ENCODE data around the gene UGT1A4.

Gene UGT1A4

DNA sequence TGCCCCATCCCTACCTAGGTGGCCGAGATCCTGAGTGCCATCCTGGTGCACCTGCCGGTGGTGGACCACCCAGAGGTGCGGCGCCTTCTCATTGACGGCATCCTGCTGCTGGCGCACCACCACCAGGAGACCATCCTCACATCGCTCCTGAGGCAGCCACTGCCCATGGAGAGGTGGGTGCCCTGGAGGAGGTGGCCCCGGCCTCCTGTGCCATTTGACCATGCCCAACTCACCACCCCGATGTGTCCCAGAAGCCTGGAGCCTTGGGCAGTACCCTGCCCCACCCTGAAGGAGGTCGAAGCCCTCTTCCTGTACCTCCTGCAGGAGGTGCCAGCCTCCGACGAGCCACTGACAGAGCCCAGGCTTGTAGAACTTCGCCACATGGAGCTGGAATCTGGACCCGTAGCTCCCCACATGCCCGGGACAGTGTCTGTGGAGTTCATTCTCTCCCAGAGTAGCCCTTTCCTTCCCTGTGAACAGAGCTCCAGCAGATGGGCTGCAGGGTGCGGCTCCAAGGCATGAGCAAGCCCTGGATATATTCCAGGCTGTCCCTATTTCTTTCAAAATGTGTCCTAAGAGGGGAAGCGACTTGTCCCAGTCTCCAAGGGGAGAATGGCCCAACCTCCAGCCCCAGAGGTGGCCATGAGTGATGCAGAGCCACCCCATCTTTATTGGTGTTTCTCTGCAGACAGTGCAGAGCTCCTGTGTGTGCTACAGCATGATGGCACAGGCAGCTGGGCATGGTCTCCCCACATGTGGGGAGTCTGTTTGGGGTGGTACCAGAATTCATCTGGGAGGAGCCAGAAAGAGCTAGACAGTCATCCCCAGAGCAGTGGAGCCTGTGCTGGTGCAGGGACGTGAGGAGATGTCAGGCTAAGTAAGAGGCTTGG, 101.6 kb downstream of the UGT1A4 start:
- no peak for TF ChIP-seq CTCF (IDR thresholded peaks at IDR 0.05; ENCODE audit: control insufficient read depth, extremely low read depth, insufficient read depth)
- no peak overlapping the region for H3K4me3 ChIP-seq (ENCODE audit: low read depth, low read length)
- no peak for DNase-seq (ENCODE audit: low read depth)

DNA sequence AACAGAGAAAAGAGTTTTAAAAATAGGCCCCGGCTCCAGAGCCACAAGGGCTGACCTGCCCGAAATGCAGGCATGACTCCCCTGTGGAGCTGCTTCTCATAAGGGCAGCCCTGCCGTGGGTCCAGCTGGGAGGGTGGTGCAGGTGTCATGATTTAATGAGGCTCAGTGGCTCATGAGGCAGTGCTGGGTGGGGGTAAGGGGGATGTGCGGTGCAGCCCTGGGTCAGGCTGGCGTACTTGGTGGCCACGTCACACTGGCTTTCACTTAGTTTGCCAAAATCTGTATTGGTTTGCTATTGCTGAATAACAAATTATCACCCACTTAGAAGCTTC, 102.2 kb downstream of the UGT1A4 start:
- no peak for TF ChIP-seq CTCF (IDR thresholded peaks at IDR 0.05; ENCODE audit: control insufficient read depth, extremely low read depth, insufficient read depth)
- no peak for DNase-seq (ENCODE audit: low read depth)

GRCh38 chr2:233821196-233821595, 102.7 kb downstream of the UGT1A4 start:
- TF ChIP-seq CTCF (IDR thresholded peaks at IDR 0.05; ENCODE audit: control insufficient read depth, extremely low read depth, insufficient read depth), result no peak

More for the DNA sequence above, 102.2 kb downstream of the UGT1A4 start:
- H3K4me3 ChIP-seq (ENCODE audit: low read depth, low read length), result no peak overlapping the region

GRCh38 chr2:233821709-233822100, 103.2 kb downstream of the UGT1A4 start:
- TF ChIP-seq CTCF (IDR thresholded peaks at IDR 0.05; ENCODE audit: control insufficient read depth, extremely low read depth, insufficient read depth), result no peak
- no peak for DNase-seq (ENCODE audit: low read depth)

More at GRCh38 chr2:233821196-233821595, 102.7 kb downstream of the UGT1A4 start:
- no peak overlapping the region for H3K4me3 ChIP-seq (ENCODE audit: low read depth, low read length)
- DNase-seq (ENCODE audit: low read depth), result no peak

GRCh38 chr2:233822101-233822771, 103.7 kb downstream of the UGT1A4 start:
- no peak for TF ChIP-seq CTCF (IDR thresholded peaks at IDR 0.05; ENCODE audit: control insufficient read depth, extremely low read depth, insufficient read depth)
- DNase-seq (ENCODE audit: low read depth), result no peak
- H3K4me3 ChIP-seq (ENCODE audit: low read depth, low read length), result no peak overlapping the region

More at GRCh38 chr2:233821709-233822100, 103.2 kb downstream of the UGT1A4 start:
- H3K4me3 ChIP-seq (ENCODE audit: low read depth, low read length), result no peak overlapping the region
